Kidney (tissue), 14 donors: ENCODE measurements around the gene ASAP2. TPM values are rescaled to one million over a fixed set of nuclear protein-coding genes. Genes with fewer than 3 reads are reported as not detected.
A peak's percentile ranks its signal among the peaks of the same experiment; 100 is the strongest.

ENCODE experiments used
- DNase-seq, 5 donors: peaks; one replicate each; pipeline ENCODE4 v3.0.0-alpha.2; 2013 to 2020
- FAIRE-seq: peaks from 2 replicates; lab custom pipeline; 2012; peaks lifted over from hg19 to GRCh38; lab: Jason Lieb, UNC
- H3K27ac ChIP-seq, 2 donors: one replicate each; pipeline ENCODE4 v1.7.0; 2013; ENCODE audit warnings: low read depth in 2 of 2, low read length in 2 of 2, inconsistent platforms in 1 of 2
- H3K27me3 ChIP-seq: one replicate; pipeline ENCODE4 v1.7.1; 2013; ENCODE audit warnings: low read length, inconsistent platforms; ENCODE audit not compliant: control insufficient read depth, insufficient read depth
- H3K36me3 ChIP-seq, 3 donors: one replicate each; pipeline versions ENCODE4 v1.7.0 to v1.7.1; 2013; ENCODE audit warnings: low read length in 3 of 3, control low read depth in 1 of 3, inconsistent platforms in 1 of 3; ENCODE audit not compliant: insufficient read depth in 3 of 3, control insufficient read depth in 2 of 3
- H3K4me1 ChIP-seq, 3 donors: one replicate each; pipeline versions ENCODE4 v1.7.0 to v1.7.1; 2013; ENCODE audit warnings: low read length in 3 of 3, inconsistent platforms in 1 of 3, low read depth in 1 of 3; ENCODE audit not compliant: control insufficient read depth in 2 of 3, insufficient read depth in 2 of 3
- H3K4me3 ChIP-seq, 3 donors: one replicate each; pipeline versions ENCODE4 v1.7.0 to v1.8.1; 2013; ENCODE audit warnings: low read length in 3 of 3, control low read depth in 1 of 3, inconsistent platforms in 1 of 3
- H3K9ac ChIP-seq, 3 donors: one replicate each; pipeline versions ENCODE4 v1.7.0 to v1.7.1; 2013; ENCODE audit warnings: low read length in 3 of 3, control low read depth in 1 of 3, inconsistent platforms in 1 of 3
- H3K9me3 ChIP-seq, 3 donors: one replicate each; pipeline versions ENCODE4 v1.7.0 to v1.7.1; 2013; ENCODE audit warnings: low read length in 3 of 3, control low read depth in 1 of 3, inconsistent platforms in 1 of 3; ENCODE audit not compliant: control insufficient read depth in 2 of 3, insufficient read depth in 1 of 3
- CTCF ChIP-seq: IDR thresholded peaks from 3 replicates; pipeline ENCODE4 v1.5.1; 2012; ENCODE audit warnings: mild to moderate bottlenecking, moderate library complexity, borderline replicate concordance; ENCODE audit not compliant: insufficient read depth; ENCODE audit errors: extremely low read depth
- intact Hi-C: fragments of 100-400 bp; cut with DNase I; formaldehyde crosslinking; loops from one replicate; pipeline ENCODE4 v1.11.1; 2022
- polyA plus RNA-seq: library from polyadenylated mRNA; stranded (reverse); fragments of 350-450 nt; fragmentation: Illumina TruSeq; extraction: RNeasy Lipid Tissue Mini Kit (QIAGEN cat#74804); gene quantifications from one replicate; pipeline ENCODE4 v1.2.3, GENCODE V29; 2014; ENCODE audit warnings: low read depth, low replicate concordance; ENCODE audit not compliant: insufficient read depth
- total RNA-seq: library from RNA; stranded (reverse); fragmentation: NEBNext Ultra II Directional; extraction: Animal tissue kit (Norgen Biotek cat#: 25700); gene quantifications from one replicate; pipeline ENCODE4 v1.2.1, GENCODE V29; 2021
- donor health status: control.
- donor health status: control.
- donor health status: control.
- donor health status: control.
- donor health status: control.
- donor health status: DM: yes; HTN: yes; CAD: no.
- donor health status: Normal renal cell carcinoma (clear cell type).

ASAP2 gene
- total and polyA plus RNA-seq, 2 donors from 2014 or later = 26.2 to 54.8 TPM

- Histone ChIP-seq H3K27ac (no peak overlapping the region), H3K36me3 (no peaks in the 10 kb centered on the region), H3K9ac (no peak overlapping the region), H3K4me1 (no peaks in the 10 kb centered on the region), H3K9me3 (no peaks in the 10 kb centered on the region), H3K27me3 (no peaks in the 10 kb centered on the region), H3K4me3 (no peak overlapping the region)
- intact Hi-C loops = no loop called here
- DNase-seq = no peak
- TF ChIP-seq CTCF = no peak
- FAIRE-seq = no peak
These were observed 45.9 kb upstream of the ASAP2 start for GRCh38 chr2:9160732-9161131.

GRCh38 chr2:9162841-9163240 lies 43.8 kb upstream of the ASAP2 start:
- DNase-seq (no peak), FAIRE-seq (no peak)
- Histone ChIP-seq H3K9me3 (no peaks in the 10 kb centered on the region), H3K36me3 (no peaks in the 10 kb centered on the region), H3K4me1 (peaks cover 0 to 2% (median 2%) of the 10 kb centered on the region in 3 donors), H3K9ac (no peak overlapping the region), H3K27ac (no peak overlapping the region), H3K4me3 (no peak overlapping the region), H3K27me3 (no peaks in the 10 kb centered on the region)
- no peak for TF ChIP-seq CTCF
- intact Hi-C loops = no loop called here

- intact Hi-C loops = no loop called here
- DNase-seq (no peak), FAIRE-seq (no peak)
These were observed 43.1 kb upstream of the ASAP2 start for GRCh38 chr2:9163306-9164111.

More at GRCh38 chr2:9163306-9164111, 43.1 kb upstream of the ASAP2 start:
- no peaks in the 10 kb centered on the region for H3K27me3 ChIP-seq
- H3K36me3 ChIP-seq = no peaks in the 10 kb centered on the region
- H3K9ac ChIP-seq = no peak overlapping the region
- peak overlapping the region in 1 of 2 donors; percentile 28 for H3K27ac ChIP-seq
- no peak for TF ChIP-seq CTCF
- H3K9me3 ChIP-seq = no peaks in the 10 kb centered on the region
- H3K4me1 ChIP-seq = peaks cover 0 to 6% (median 2%) of the 10 kb centered on the region in 3 donors
- H3K4me3 ChIP-seq = no peak overlapping the region
